T-cell (primary cell): Measurements from ENCODE around the gene PPP2R5E. TPM values are rescaled to one million over a fixed set of nuclear protein-coding genes. Genes with fewer than 3 reads are reported as not detected.

Experiments
- ATAC-seq, 4 experiments: fragments of 200-7000 bp in 3 of 4; fragments of 150-1000 bp in 1 of 4; cut with Tn5 transposase; replicated peaks in 1 of 4; 1 replicate in 3 of 4; 2 replicates in 1 of 4; pipeline ENCODE4 v1.10.0; 2021; ENCODE audit warnings: moderate library complexity in 3 of 4, mild to moderate bottlenecking in 2 of 4, moderate number of reproducible peaks in 1 of 4
- CTCF ChIA-PET, 2 donors: fragments of 300-600 bp; sonication (Branson Sonifier 250); formaldehyde crosslinking; loops; one replicate each; lab custom pipeline; 2022; ENCODE audit warnings: antibody characterized with exemption in 2 of 2; lab: Charles Lee
- POLR2A ChIA-PET, 2 donors: fragments of 300-600 bp; sonication (Branson Sonifier 250); formaldehyde crosslinking; loops; one replicate each; lab custom pipeline; 2022; ENCODE audit warnings: antibody characterized with exemption in 2 of 2; lab: Charles Lee
- DNase-seq, 35 experiments: peaks; one replicate each; pipeline versions ENCODE4 v3.0.0 to v3.0.0-alpha.2; 2013 to 2023
- H3K27ac ChIP-seq: one replicate; pipeline ENCODE4 v1.5.1; 2013; ENCODE audit warnings: low read length
- H3K27me3 ChIP-seq, 2 experiments: replicated peaks in 1 of 2; 1 replicate in 1 of 2; 2 replicates in 1 of 2; pipeline versions ENCODE4 v1.6.1 to v1.7.0; 2013; ENCODE audit warnings: low read length in 1 of 2, mixed read lengths in 1 of 2; ENCODE audit not compliant: control insufficient read depth in 2 of 2, insufficient read depth in 2 of 2; ENCODE audit errors: extremely low read depth in 1 of 2
- H3K36me3 ChIP-seq, 2 donors: 1 replicate in 1 of 2; 2 replicates in 1 of 2; pipeline versions ENCODE4 v1.6.1 to v1.7.0; 2013; ENCODE audit warnings: low read length in 1 of 2; ENCODE audit not compliant: control insufficient read depth in 2 of 2, insufficient read depth in 1 of 2; ENCODE audit errors: extremely low read depth in 1 of 2
- H3K4me1 ChIP-seq, 2 experiments: 1 replicate in 1 of 2; 2 replicates in 1 of 2; pipeline versions ENCODE4 v1.6.1 to v1.7.0; 2013; ENCODE audit warnings: low read length in 2 of 2, mixed read lengths in 1 of 2; ENCODE audit not compliant: insufficient read depth in 2 of 2, control insufficient read depth in 1 of 2; ENCODE audit errors: extremely low read depth in 1 of 2
- H3K4me3 ChIP-seq, 2 donors: 1 replicate in 1 of 2; 2 replicates in 1 of 2; pipeline versions ENCODE4 v1.5.1 to v1.7.0; 2013; ENCODE audit warnings: mild to moderate bottlenecking in 2 of 2, low read length in 1 of 2, moderate library complexity in 1 of 2; ENCODE audit not compliant: control insufficient read depth in 1 of 2; ENCODE audit errors: extremely low read depth in 1 of 2
- H3K9me3 ChIP-seq: 2 replicates; pipeline ENCODE4 v1.7.0; 2013
- H3K27ac Mint-ChIP-seq, 2 donors: one replicate each; pipeline ENCODE4 v1.8.0; 2020 to 2021; ENCODE audit warnings: mild to moderate bottlenecking in 2 of 2, mixed read lengths in 2 of 2
- H3K27me3 Mint-ChIP-seq, 2 donors: one replicate each; pipeline ENCODE4 v1.8.0; 2021 to 2022; ENCODE audit warnings: mixed read lengths in 2 of 2
- H3K36me3 Mint-ChIP-seq: one replicate; pipeline ENCODE4 v1.8.0; 2021; ENCODE audit warnings: mixed read lengths
- H3K4me1 Mint-ChIP-seq, 3 donors: one replicate each; pipeline ENCODE4 v1.8.0; 2020 to 2022; ENCODE audit warnings: mixed read lengths in 3 of 3, mild to moderate bottlenecking in 1 of 3
- H3K4me3 Mint-ChIP-seq, 3 donors: one replicate each; pipeline ENCODE4 v1.8.0; 2020 to 2022; ENCODE audit warnings: mild to moderate bottlenecking in 3 of 3, mixed read lengths in 3 of 3, moderate library complexity in 3 of 3
- H3K9me3 Mint-ChIP-seq, 3 donors: one replicate each; pipeline ENCODE4 v1.8.0; 2020 to 2022; ENCODE audit warnings: mixed read lengths in 3 of 3
- WGBS: methylation state at CpG from one replicate; pipeline ENCODE4 v1.1.5; 2013; ENCODE audit warnings: missing lambda C conversion rate; ENCODE audit not compliant: insufficient coverage; 5-methylcytosine and 5-hydroxymethylcytosine counted together
- total RNA-seq, 35 experiments: library from RNA in 6 of 35; stranded (reverse) in 6 of 35; fragments of 120-200 nt in 1 of 35; gene quantifications; one replicate each; pipeline versions ENCODE4 v1.2.1 to v1.2.4 and lab custom pipeline; 2013 to 2026

Gene PPP2R5E
- total RNA-seq, 5 donors from 2014 or later (not counting 1 experiment from before 2014, with no cell fraction given) = 35.5 to 45.1 (median 40.6) TPM

- Mint-ChIP-seq H3K4me1 (peaks cover 64 to 66% (median 65%) of the 10 kb centered on the region in 3 donors), H3K9me3 (no peaks in the 10 kb centered on the region), H3K27me3 (no peaks in the 10 kb centered on the region), H3K36me3 (peaks cover 9% of the 10 kb centered on the region), H3K4me3 (no peak overlapping the region), H3K27ac (no peak overlapping the region)
- Histone ChIP-seq H3K4me1 (peaks cover 18 to 19% of the 10 kb centered on the region in 2 experiments), H3K4me3 (no peak overlapping the region), H3K36me3 (no peaks in the 10 kb centered on the region), H3K27me3 (no peaks in the 10 kb centered on the region), H3K27ac (no peak overlapping the region), H3K9me3 (no peaks in the 10 kb centered on the region)
- WGBS = 100% methylated on average over 2 of the region's 4 CpGs
- POLR2A ChIA-PET = no interaction called here
- CTCF ChIA-PET = no interaction called here
- ATAC-seq (no peak), DNase-seq (no peak)
These were observed 29.4 kb downstream of the PPP2R5E start for GRCh38 chr14:63513756-63514155.

- ATAC-seq (no peak), DNase-seq (peak in 1 of 35 experiments; percentile 29)
- Mint-ChIP-seq H3K27ac (peak overlapping the region in 1 of 2 donors; percentile 51), H3K4me1 (peaks cover 72 to 75% (median 74%) of the 10 kb centered on the region in 3 donors), H3K36me3 (peaks cover 16% of the 10 kb centered on the region), H3K4me3 (peak overlapping the region in 1 of 3 donors; percentile 6), H3K9me3 (no peaks in the 10 kb centered on the region), H3K27me3 (no peaks in the 10 kb centered on the region)
- Histone ChIP-seq H3K4me1 (peaks cover 22% of the 10 kb centered on the region in 2 experiments), H3K4me3 (no peak overlapping the region), H3K36me3 (no peaks in the 10 kb centered on the region), H3K27ac (no peak overlapping the region), H3K27me3 (no peaks in the 10 kb centered on the region), H3K9me3 (no peaks in the 10 kb centered on the region)
- CTCF ChIA-PET = interaction anchor here in 1 of 2 donors (0.7 kb wide), 1 partner anchor 68 kb away, joined by 8 read pairs; no protein-coding TSS in a partner anchor
- POLR2A ChIA-PET = interaction anchor here (0.6 kb wide), 3 partner anchors 96 to 1964 kb away, joined by 3 to 6 read pairs (median 4); no protein-coding TSS in a partner anchor
These were observed 30.3 kb downstream of the PPP2R5E start for GRCh38 chr14:63512861-63513260.

- peak; percentile 73 to 82 (median 76) for ATAC-seq
- H3K9me3 ChIP-seq = no peaks in the 10 kb centered on the region
- H3K36me3 ChIP-seq = peaks cover 2% of the 10 kb centered on the region in 2 donors
- no peaks in the 10 kb centered on the region for H3K27me3 ChIP-seq
- H3K9me3 Mint-ChIP-seq = no peaks in the 10 kb centered on the region
- ChIA-PET CTCF (no interaction called here), POLR2A (no interaction called here)
- WGBS = 35% methylated on average over 2 of the region's 5 CpGs
- no peak overlapping the region for H3K4me3 ChIP-seq
- H3K4me1 ChIP-seq = peaks cover 22 to 23% of the 10 kb centered on the region in 2 experiments
- peak overlapping the region; percentile 20 for H3K27ac ChIP-seq
- H3K27ac Mint-ChIP-seq = peak overlapping the region; percentile 82 to 87
- H3K4me1 Mint-ChIP-seq = peaks cover 68 to 73% (median 70%) of the 10 kb centered on the region in 3 donors
- peak overlapping the region in 2 of 3 donors; percentile 27 to 39 for H3K4me3 Mint-ChIP-seq
- H3K27me3 Mint-ChIP-seq = no peaks in the 10 kb centered on the region
- peak in 16 of 35 experiments; percentile 0 to 43 (median 19) for DNase-seq
- H3K36me3 Mint-ChIP-seq = peaks cover 17% of the 10 kb centered on the region
These were observed 32.6 kb downstream of the PPP2R5E start for GRCh38 chr14:63510538-63510937.

GRCh38 chr14:63508033-63508432 is 35.1 kb downstream of the PPP2R5E start:
- Histone ChIP-seq H3K27me3 (no peaks in the 10 kb centered on the region), H3K27ac (no peak overlapping the region), H3K4me1 (peaks cover 17 to 23% of the 10 kb centered on the region in 2 experiments), H3K4me3 (no peak overlapping the region), H3K9me3 (no peaks in the 10 kb centered on the region), H3K36me3 (peaks cover 2% of the 10 kb centered on the region in 2 donors)
- Mint-ChIP-seq H3K9me3 (no peaks in the 10 kb centered on the region), H3K27me3 (no peaks in the 10 kb centered on the region), H3K4me3 (no peak overlapping the region), H3K27ac (no peak overlapping the region), H3K36me3 (peaks cover 20% of the 10 kb centered on the region), H3K4me1 (peaks cover 61 to 71% (median 68%) of the 10 kb centered on the region in 3 donors)
- ChIA-PET CTCF (no interaction called here), POLR2A (no interaction called here)
- 25% methylated on average over 4 of the region's 5 CpGs for WGBS
- DNase-seq (peak in 21 of 35 experiments; percentile 4 to 50 (median 20)), ATAC-seq (peak in 2 of 4 experiments; percentile 19 to 75)

- H3K4me1 Mint-ChIP-seq = peaks cover 50 to 57% (median 56%) of the 10 kb centered on the region in 3 donors
These were observed 38.5 kb downstream of the PPP2R5E start for GRCh38 chr14:63504648-63505047.

GRCh38 chr14:63501429-63501828 is 41.7 kb downstream of the PPP2R5E start:
- H3K4me3 Mint-ChIP-seq = no peak overlapping the region
- ChIA-PET POLR2A (no interaction called here), CTCF (interaction anchor here in 1 of 2 donors (0.6 to 0.7 kb wide), 2 partner anchors 10 to 17 kb away, joined by 3 to 5 read pairs; no protein-coding TSS in a partner anchor)
- H3K9me3 ChIP-seq = no peaks in the 10 kb centered on the region
- ATAC-seq (no peak), DNase-seq (no peak)
- peaks cover 52 to 64% (median 62%) of the 10 kb centered on the region in 3 donors for H3K4me1 Mint-ChIP-seq
- no peaks in the 10 kb centered on the region for H3K27me3 Mint-ChIP-seq
- no peaks in the 10 kb centered on the region for H3K9me3 Mint-ChIP-seq
- no peak overlapping the region for H3K4me3 ChIP-seq
- H3K27ac ChIP-seq = no peak overlapping the region
- peaks cover 0 to 4% of the 10 kb centered on the region in 2 donors for H3K36me3 ChIP-seq
- H3K27me3 ChIP-seq = no peaks in the 10 kb centered on the region
- H3K36me3 Mint-ChIP-seq = peaks cover 29% of the 10 kb centered on the region
- H3K27ac Mint-ChIP-seq = no peak overlapping the region
- no CpG with 5 or more reads among the region's 3 CpGs for WGBS
- H3K4me1 ChIP-seq = no peaks in the 10 kb centered on the region

More at GRCh38 chr14:63504648-63505047, 38.5 kb downstream of the PPP2R5E start:
- ATAC-seq = no peak
- H3K27me3 ChIP-seq = no peaks in the 10 kb centered on the region
- whole genome bisulfite sequencing = no CpG with 5 or more reads among the region's 1 CpG
- no peak overlapping the region for H3K4me3 Mint-ChIP-seq
- ChIA-PET POLR2A (no interaction called here), CTCF (no interaction called here)
- peaks cover 4% of the 10 kb centered on the region in 2 experiments for H3K4me1 ChIP-seq
- no peak for DNase-seq
- no peaks in the 10 kb centered on the region for H3K27me3 Mint-ChIP-seq
- H3K9me3 ChIP-seq = no peaks in the 10 kb centered on the region
- H3K27ac Mint-ChIP-seq = no peak overlapping the region
- peaks cover 2% of the 10 kb centered on the region in 2 donors for H3K36me3 ChIP-seq
- H3K27ac ChIP-seq = no peak overlapping the region
- H3K36me3 Mint-ChIP-seq = peaks cover 26% of the 10 kb centered on the region
- no peaks in the 10 kb centered on the region for H3K9me3 Mint-ChIP-seq
- H3K4me3 ChIP-seq = no peak overlapping the region
